SH-SY5Y (cell line): Measurements from ENCODE around the gene CMTR2.

Experiments used
- GATA2 ChIP-seq: IDR thresholded peaks from 2 replicates; pipeline ENCODE4 v1.6.1; 2011; ENCODE audit warnings: mild to moderate bottlenecking, low read depth, low read length
- GATA3 ChIP-seq: IDR thresholded peaks from 2 replicates; pipeline ENCODE4 v1.6.1; 2011; ENCODE audit warnings: low read depth, mild to moderate bottlenecking, low read length, moderate library complexity

DNA sequence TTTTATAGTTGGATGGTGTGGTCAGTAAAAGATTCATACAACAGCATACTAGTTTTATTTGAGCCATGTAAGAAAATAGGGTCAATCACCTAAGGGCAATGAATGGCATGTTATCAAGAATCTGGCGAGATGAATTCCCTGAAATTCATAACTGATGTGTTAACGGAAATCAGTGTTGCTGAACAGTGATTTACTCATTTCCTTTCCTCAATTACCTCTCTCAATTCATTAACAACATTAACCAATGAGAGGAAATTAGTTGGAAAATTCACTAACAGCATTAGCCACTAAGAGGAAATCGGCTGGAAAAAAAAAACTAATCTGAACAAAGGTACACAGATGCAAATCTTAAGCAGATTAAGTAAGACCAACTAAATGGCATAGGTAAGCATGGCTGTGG lies 6.3 kb downstream of the CMTR2 start:
- no peak for TF ChIP-seq GATA2
- no peak for TF ChIP-seq GATA3
